NB4 (cell line): Measurements from ENCODE around the gene RELCH.

Experiments
- CTCF ChIP-seq: IDR thresholded peaks from one replicate; pipeline ENCODE4 v1.5.1; 2012; ENCODE audit warnings: low read depth, low read length
- MAX ChIP-seq: IDR thresholded peaks from 2 replicates; pipeline ENCODE4 v1.6.1; 2011; ENCODE audit warnings: low read depth, low read length
- MYC ChIP-seq: IDR thresholded peaks from 2 replicates; pipeline ENCODE4 v1.6.1; 2011; ENCODE audit warnings: low read depth, low read length
- POLR2A ChIP-seq: IDR thresholded peaks from 2 replicates; pipeline ENCODE4 v1.6.1; 2011; ENCODE audit warnings: mild to moderate bottlenecking; ENCODE audit not compliant: insufficient read length; ENCODE audit errors: extremely low read depth

- TF ChIP-seq CTCF: no peak
- no peak for TF ChIP-seq POLR2A
- no peak for TF ChIP-seq MAX
- no peak for TF ChIP-seq MYC
Measured at GRCh38 chr18:62264984-62265383, 77.9 kb downstream of the RELCH start.
